Measurements from ENCODE around the gene PDGFD. TPM values are rescaled to one million over a fixed set of nuclear protein-coding genes. Genes with fewer than 3 reads are reported as not detected.
A peak's percentile ranks its signal among the peaks of the same experiment; 100 is the strongest.

The PDGFD gene
- 37.1 TPM for total RNA-seq
- long read RNA-seq, full-length matches to known transcripts, result 42 of 60 reads
- long read RNA-seq, partial matches to known transcripts, result 5 of 60 reads
- long read RNA-seq, other reads (novel, unspliced or antisense), result 13 of 60 reads

DNA sequence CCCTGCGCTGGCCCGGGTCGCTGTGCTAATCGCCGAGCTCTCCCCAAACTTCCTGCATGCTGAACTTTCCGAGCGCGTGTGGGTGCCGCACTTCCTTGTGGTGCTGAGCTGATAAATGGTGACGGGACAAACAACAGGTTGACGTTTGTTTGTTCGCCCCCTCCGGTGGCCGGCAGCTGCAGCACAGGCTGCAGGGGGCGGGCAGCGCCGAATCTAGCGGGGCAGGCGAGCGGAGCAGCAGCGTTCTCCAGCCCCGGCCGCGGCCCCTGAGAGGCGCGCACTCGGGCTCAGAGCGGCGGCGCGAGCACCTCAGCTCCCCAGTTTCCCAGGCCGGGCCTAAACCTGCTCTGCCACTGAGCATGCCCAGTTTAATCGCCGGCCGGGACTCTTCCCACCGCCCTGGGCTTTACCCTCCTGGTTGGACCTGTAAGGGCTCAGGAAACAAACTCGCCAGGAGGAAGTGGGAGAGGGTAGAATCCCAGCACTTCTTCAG is at the start of gene PDGFD:
PDGFD (minus strand) TSS at position 120 of the 493 bp plus-strand sequence.
- peak; percentile 89 for DNase-seq (ENCODE audit: low spot score)

DNA sequence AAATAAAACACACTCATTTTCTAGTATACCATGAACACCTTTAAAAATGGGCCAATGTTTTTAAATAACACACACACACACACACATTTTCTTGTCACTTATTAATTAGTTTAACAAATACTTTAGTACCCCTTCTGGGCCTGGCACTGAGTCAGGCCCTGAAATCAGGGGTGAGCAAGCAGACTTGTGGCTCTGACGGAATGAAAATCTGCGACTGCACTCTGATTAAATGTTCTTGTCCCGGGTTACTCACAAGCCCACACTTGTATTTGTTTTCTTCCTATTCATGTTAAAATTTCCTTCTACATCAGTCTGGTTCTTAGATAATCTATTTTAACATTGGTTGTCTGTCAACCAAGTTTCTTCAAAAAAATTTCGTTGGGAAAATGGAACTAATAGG is 43.0 kb upstream of the PDGFD start:
- DNase-seq (ENCODE audit: low spot score), result no peak

DNA sequence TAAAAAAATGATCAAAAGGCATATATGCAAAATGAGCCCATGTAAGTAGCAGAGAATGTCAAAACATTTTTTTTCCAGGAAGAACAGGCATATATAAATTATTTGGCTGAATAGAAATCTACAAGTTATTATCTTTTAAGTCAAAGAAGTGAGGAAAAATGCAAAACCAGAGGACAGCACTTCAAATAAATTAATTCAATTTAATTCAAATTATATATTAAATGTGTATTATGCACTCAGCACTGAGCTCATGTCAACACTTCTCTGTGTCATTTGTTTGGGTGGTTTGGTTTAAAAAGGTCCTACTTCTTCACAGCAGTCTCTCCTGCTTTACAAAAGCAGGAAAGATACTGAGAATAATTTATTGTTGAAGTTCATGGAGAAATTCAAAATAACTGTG is 41.9 kb upstream of the PDGFD start:
- no peak for DNase-seq (ENCODE audit: low spot score)

DNA sequence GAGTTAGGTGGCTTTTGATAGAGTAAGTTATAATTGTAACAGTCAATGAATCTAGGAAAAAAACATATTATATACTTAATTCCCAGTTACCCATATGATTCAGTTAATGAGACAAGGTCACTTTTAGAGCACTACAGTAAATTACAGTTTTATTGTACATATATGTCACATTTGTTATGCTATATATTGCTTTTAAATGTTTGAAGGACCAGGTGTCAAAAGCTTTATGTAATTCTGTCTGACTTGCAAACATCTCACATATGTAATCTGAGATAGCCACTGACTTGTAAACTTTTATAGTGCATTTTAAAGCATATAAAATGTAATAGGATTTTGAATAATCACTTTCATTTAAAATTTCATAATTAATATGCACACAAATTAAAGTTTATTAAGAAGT is 36.7 kb upstream of the PDGFD start:
- DNase-seq (ENCODE audit: low spot score), result no peak

DNA sequence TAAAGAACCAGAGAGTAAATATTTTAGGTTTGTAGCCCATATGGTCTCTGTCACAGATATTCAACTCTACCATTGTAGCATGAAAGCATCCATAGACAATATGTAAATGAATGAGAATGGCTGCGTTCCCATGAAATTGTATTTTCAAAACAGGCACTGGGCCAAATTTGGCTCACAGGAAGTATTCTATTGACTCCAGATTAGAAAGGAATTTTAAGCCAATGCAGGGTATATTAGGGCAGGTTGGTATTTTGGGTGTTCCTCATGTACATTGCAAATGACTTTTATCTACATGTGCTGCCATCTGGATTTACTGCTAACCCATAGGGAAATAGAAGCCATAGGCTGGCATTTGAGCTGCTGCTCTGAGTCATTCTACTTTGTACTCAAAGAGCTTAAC is 35.1 kb upstream of the PDGFD start:
- DNase-seq (ENCODE audit: low spot score), result no peak

DNA sequence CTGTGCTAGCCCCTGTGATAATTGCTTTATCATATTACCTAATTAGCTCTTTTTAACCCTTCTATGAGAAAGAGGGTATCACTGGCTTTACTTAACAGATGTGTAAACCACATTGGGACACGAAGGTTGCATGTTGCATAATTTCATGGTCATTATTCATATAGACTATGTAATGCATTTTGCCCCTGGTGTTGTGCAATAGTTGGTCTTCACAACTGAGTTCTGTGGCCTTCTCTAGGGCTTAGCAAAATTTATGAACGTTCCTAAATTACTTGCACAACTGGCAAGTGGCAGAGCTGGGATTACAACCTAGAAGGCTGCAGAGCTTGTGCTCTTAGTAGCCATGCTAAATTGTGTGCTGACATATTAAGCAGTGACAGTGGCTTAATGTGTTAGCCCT is 34.6 kb upstream of the PDGFD start:
- DNase-seq (ENCODE audit: low spot score), result no peak

DNA sequence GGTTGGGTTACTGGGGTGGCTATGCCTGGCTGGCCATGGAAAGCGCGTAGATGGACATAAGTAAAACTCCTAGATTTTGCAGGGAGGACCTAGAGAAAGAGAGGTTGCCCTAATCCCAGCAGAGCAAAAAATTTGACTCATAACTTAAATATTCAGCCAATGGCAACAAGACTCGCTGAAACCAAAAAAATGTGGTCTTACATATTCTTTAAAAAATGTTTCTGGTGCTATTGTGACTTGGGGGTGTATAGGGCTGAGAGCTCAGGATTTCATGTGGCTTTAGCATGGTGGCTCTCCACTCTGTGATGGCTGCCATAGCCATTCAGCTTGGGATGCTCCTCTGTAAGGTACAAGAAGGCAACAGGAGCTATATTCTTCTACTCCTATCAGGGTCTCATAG is 27.2 kb upstream of the PDGFD start:
- no peak for DNase-seq (ENCODE audit: low spot score)

DNA sequence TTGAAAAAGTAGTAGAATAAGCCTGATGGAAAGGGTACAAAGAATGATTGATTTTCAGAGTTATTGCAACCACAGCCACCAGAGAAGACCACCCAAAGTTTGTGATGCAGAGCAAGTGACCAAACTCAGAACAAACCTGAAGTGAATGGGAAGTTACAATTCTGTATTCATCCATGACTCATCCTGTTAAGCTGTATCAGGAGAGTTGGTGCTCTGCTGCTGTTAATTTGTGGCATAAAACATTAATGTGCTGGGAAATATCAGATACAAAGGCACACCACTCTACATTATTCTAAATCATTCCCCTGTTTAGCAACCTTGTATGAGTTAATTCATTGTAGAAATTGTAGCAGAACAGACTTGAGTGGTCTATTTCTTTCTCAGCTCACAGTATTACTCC is 19.6 kb upstream of the PDGFD start:
- DNase-seq (ENCODE audit: low spot score), result no peak

DNA sequence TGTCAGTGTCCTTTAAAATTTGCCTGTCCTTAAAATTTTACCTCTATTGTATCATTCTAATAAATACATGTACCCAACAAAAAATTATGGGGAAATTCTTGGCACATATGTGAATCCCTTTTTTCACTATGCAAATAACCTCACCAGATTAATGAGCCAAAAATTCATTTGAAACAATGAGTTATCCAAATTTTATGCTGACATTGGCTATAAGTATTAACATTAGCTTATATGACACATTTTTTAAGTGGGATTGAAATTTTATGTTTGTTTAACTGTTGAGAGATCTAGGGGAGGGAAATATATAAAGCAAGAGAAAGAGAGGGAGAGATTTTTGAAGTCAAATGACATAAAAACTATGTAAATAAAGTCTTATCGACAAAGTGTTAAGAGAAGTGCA is 11.8 kb upstream of the PDGFD start:
- no peak for DNase-seq (ENCODE audit: low spot score)

DNA sequence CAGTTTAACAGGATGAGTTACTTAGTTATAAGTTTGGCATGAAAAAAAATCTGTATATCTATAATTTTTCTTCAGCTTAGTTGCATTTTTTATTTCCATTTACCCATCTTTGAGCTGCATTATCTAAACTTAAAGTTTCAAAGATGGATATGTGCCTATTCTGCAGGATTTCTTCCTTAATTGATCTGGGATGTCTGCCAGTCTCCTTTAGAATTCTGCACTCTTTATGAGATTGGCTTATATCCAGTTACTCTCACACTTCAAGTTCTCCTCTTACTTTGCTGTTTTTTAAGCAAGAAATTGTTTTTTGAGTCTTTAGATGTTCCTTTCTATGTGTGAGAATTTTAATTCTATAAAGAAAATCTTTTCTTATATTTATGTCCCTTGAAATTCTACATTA is 5.1 kb upstream of the PDGFD start:
- DNase-seq (ENCODE audit: low spot score), result no peak

DNA sequence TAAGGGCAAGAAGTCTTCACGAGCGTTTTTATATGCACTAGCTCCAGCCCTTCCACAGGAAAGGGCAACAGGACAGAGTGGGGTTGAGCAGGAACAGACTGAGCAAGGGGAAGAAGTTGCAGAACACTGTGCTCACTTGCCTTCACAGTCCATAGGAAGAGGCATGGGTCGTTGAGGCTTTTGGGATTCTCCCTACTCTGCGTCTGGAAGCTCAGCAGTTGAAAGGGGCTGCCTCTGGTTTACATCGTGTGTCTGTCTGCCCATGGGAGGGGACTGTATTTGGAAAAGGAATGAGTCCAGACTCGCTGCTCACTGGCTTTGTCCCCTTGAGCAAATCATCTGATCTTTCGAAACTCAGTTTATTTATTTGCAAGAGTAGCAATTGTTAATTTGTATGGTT is 1.1 kb upstream of the PDGFD start:
- DNase-seq (ENCODE audit: low spot score), result no peak

DNA sequence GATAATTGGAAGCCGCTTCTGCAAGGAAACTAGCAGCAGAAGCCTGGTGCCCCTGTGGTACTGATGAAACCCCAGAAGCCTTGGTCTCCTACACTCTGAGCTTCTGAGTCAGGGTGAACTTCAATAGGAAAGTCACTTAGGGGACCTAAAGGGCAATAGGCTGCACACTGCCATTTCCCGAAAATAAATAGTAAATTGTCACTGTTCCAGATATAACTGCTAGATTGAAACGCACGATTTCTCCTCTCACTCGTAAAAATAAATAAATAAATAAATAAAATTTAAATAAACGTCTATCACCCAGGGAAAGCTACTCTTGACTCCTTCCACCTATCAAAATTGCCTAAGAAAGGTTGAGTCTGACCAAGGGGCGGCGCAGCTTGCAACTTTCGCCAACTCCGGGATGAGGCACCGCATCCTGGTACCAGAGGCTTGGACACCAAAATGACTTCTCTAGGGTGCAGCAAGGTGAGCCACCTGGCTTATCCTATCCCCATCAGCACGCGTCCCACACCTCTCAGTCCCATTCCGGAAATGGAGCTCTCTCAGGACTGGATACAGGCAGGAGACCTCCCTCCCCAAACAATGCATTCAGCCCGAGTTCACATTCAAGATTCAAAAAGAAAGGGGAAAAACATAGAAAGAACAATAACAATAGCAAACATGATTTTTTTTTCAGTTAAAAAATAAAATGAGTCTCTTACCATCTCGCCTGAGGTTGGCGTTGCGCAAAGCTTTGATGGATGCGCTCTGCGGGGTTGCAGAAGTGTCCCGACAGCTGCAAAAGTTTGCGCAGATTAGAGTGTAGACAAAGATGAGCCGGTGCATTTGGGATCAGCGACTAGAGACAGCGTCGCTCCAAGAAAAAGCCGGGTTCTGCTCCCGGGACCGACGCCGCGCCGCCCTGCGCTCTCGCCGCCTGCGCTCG is 583 bp downstream of the PDGFD start:
- no peak for DNase-seq (ENCODE audit: low spot score)

DNA sequence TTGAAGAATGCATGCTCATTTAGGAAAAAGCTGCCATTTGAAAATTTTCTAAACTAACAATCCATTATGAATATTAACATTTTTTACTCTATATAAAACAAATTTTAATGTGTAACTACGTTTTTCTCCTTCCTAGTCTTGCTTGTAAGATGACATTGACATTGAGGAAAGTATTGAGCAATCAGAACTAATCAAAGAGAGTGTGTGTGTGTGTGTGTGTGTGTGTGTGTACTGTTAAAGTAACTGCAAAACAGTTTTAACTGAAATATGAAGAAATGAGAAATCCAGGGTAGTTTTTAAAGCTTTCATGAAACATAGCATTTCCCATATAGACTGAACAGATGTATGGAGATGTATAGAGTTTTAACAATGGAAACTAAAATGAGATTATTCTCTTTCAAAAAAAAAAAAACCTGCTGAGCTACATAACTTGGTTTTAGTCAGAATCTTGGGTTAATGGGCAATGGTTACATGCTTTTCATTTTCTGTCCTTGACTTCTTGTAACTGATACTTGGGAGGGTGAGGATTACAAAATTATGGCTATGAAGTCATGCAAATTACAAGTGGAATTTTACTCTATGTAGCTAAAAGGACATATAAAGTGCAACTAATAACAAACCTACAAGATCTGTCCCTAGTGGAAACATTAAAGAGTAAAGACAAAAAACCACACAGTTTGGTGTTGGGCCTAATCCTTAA is 2.0 kb downstream of the PDGFD start:
- DNase-seq (ENCODE audit: low spot score), result no peak

DNA sequence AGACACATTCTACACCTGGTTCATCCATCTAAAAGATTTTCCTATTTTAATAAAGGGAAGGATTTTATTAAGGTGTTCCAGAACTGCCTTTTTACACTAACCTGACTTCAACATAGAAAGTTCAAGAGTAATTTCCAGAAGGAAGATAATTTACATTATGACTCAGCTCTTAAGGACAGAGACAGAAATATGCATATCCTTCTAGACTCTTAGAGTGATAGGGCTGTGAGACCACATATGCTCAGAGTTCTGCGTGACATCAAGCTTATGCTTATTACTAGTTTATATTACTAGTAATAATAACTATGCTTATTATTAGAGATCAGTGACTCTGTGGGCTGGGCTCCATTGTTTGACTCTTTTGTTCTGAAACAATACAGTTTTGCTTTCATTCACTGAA is 4.6 kb downstream of the PDGFD start:
- DNase-seq (ENCODE audit: low spot score), result no peak

DNA sequence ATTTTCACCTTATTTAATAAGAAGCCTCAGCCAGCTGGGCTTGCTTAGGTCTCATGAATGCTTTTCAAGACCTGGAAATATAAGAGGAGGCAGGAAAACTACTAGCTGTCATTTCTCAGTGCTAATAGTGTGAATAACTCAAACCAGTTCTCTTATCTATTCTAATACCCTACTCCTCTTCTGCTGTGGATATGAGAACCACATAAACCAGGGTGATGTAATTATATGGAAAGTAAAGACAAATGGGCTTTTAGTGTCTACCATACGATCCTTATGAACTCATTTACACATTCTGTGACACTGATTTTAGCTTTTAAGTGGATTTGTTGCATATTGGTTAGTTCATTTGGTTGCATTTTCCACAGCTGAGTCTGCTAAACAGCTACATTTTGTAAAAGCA is 8.6 kb downstream of the PDGFD start:
- no peak for DNase-seq (ENCODE audit: low spot score)

DNA sequence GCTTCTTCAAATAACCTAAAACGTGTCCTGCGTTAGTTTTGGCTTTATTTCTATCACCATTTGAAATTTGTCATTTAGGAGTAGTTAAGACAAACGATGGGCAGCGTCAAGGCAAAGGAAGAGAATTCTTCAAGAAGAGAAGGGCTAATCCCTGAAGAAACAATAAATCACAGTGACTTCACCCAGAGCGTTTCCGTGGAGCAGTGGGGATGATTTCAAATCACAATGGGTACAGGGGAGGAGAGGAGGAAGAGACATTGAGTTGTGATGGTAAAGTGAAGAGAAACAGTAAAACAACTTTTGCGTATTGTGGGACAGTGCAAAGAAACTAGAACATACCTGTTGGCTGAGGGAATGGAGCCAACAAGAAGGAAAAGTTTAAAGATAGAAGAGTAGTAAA is 9.7 kb downstream of the PDGFD start:
- DNase-seq (ENCODE audit: low spot score), result no peak

DNA sequence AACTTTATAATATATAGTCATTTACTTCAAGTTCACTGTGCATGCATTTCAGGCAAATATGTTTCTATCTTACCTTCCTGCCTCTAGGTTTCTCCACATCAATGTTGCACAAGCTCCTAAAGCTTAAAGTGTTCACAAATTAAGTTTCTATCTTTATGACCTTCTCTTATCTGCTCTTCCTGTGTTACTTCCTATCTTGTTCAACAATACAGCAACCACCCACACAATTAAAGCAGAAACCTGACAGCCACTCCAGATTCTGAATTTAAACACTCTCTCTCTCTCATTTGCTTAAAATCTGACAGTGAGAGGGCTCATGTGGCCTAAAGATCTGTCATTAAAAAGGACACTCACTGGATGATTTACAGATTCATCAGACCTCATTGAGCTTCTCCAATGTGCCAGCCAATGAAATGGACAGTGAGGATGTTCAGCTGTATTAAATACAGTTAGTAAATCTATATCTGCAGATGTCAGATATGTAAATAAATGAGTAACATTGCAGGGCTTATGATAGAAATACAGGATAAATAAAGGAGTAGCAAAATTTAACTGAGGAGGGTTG is 10.9 kb downstream of the PDGFD start:
- DNase-seq (ENCODE audit: low spot score), result no peak

DNA sequence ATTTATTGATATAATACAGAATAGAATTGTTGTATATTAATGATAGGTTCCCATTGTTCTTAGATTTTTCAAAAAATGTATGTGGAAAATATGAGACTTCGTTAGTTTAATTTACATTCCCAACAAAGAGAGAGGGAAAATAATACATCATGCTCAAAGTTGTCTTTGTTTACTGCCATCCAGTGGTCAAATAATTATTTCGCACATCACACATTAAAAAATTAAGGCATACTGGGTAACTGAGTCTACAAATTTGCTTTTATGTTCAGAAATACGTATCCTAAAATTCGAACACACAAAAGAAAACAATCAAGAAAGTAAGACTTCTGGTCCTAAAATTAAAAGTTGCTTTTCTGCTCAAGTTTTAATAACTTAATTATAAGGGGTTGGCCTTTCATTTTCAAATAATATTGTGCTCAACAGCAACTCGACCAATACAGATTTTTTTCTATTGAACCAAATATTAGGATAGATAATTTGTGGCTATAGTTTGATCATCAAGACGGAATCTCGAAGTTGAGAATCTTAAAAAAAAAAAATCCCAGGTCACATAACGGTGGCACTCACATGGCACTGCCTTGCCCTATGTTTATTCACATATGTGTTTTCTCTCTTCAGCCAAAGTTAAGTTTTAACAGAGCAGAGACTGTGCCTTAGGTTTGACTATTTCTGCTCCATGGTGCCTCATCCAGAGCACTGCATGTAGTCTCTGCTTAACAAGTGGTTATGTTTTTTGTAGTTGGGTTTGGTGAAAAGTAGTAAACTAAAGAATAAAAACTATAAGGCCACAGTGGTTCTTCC is 12.3 kb downstream of the PDGFD start:
- no peak for DNase-seq (ENCODE audit: low spot score)

DNA sequence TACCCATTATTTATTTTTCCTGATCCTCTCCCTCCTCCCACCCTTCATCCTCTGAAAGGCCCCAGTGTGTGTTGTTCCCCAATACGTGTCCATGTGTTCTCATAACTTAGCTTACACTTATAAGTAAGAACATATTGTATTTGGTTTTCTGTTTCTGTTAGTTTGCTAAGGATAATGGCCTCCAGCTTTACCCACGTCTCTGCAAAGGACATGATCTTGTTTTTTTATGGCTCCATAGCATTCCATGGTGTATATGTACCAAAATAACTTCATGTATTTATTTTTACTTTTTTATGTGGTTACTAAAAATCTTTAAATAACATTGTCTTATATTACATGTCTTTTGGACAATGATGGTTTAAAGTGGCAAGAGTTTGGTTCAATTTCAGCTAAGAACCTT is 15.2 kb downstream of the PDGFD start:
- DNase-seq (ENCODE audit: low spot score), result no peak

DNA sequence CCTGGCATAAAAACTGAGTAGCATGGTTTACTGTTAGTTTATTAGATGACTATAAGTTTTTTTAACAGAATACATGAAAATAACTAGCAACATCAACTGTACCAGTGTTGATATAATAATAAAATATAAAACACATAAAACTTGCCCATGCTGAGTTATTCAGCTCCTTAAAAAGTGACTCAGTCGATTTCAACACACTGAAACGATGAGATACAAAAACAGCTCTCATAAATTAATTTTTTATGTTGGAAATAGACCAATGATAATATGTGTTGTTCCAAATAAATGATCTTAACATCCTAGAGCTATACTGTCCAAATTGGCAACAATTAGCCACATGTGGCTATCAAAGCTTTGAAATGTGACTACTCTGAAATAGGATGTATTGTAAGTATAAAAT is 15.9 kb downstream of the PDGFD start:
- no peak for DNase-seq (ENCODE audit: low spot score)

DNA sequence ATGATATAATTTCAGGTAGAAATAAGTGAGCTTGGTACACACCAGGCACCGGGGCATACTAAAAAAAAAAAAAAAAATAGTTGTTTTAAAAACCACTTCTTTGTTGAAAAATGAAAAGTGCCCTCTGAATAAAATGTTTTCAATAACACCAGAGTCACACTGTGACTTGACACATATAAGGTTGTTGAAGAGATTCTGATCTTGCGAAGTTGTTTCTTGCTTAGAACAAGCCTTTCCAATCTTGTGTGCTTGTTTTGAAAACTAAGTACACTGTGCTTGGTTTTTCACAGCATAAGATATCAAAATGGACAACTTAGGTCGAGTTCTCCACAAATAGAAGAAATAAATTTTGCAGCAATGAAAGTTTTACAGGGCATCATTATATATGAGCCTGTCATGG is 17.0 kb downstream of the PDGFD start:
- DNase-seq (ENCODE audit: low spot score), result no peak

All from mesenteric fat pad (tissue), 1 donor.